Skeletal muscle satellite cell (primary cell): Measurements from ENCODE around the gene SPTB.

Experiments
- H3K27me3 ChIP-seq: 2 replicates; pipeline ENCODE4 v1.7.0; 2013; ENCODE audit warnings: low read length; ENCODE audit not compliant: control insufficient read depth, insufficient read depth
- H3K36me3 ChIP-seq: 2 replicates; pipeline ENCODE4 v1.7.0; 2013; ENCODE audit warnings: mild to moderate bottlenecking, control low read depth, low read length; ENCODE audit not compliant: insufficient read depth
- H3K4me1 ChIP-seq: 2 replicates; pipeline ENCODE4 v1.7.0; 2013; ENCODE audit warnings: low read length; ENCODE audit not compliant: control insufficient read depth, insufficient read depth
- H3K4me2 ChIP-seq: 2 replicates; pipeline ENCODE4 v1.7.0; 2013; ENCODE audit warnings: mild to moderate bottlenecking, low read length
- H3K4me3 ChIP-seq: 2 replicates; pipeline ENCODE4 v1.7.0; 2013; ENCODE audit warnings: low read length
- H3K9ac ChIP-seq: 2 replicates; pipeline ENCODE4 v1.7.0; 2013; ENCODE audit warnings: mild to moderate bottlenecking, low read depth, low read length, moderate library complexity
- H3K9me3 ChIP-seq: replicated peaks from 2 replicates; pipeline ENCODE4 v1.7.0; 2013; ENCODE audit warnings: mild to moderate bottlenecking, control low read depth, low read length

Gene SPTB

DNA sequence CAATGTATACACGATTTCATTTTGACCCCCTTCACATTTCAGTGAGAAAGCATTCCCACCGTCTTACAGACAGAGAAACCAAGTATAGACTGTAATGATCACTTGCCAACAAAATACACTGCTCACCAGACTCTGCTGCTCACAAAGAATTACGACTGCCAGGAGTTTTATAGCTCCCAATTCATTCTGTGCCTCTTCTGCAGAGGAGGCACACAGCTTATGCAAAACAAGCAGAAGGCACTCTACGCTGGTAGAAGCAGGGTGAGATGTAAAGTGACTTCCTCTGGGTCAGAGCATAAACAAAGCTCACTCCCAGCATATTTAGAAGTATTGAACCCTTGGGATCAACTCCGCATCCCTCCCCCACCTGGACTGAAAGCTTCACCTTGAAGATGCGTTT is 14.6 kb downstream of the SPTB start:
- H3K4me1 ChIP-seq, result no peaks in the 10 kb centered on the region
- H3K36me3 ChIP-seq, result no peaks in the 10 kb centered on the region
- H3K4me2 ChIP-seq, result no peak overlapping the region
- no peak overlapping the region for H3K9ac ChIP-seq
- H3K27me3 ChIP-seq, result peaks cover 76% of the 10 kb centered on the region
- no peak overlapping the region for H3K4me3 ChIP-seq
- no peaks in the 10 kb centered on the region for H3K9me3 ChIP-seq

DNA sequence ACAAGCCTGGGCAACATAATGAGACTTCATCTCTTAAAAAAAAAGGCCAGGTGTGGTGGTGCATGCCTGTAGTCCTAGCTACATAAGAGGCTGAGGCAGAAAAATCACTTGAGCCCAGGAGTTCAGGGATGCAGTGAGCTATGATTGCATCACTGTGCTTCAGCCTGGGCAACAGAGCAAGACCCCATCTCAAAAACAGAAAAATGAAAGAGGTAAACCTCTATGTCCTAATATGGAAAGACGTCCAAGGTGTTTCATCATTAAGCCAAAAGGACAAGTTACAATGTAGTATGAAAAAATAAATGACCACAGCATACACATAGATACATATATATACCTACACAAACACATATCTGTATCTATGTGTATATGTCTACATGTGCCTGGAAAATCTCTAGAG is 15.4 kb downstream of the SPTB start:
- Histone ChIP-seq H3K9me3 (no peaks in the 10 kb centered on the region), H3K4me1 (no peaks in the 10 kb centered on the region), H3K27me3 (peaks cover 78% of the 10 kb centered on the region), H3K36me3 (no peaks in the 10 kb centered on the region), H3K9ac (no peak overlapping the region), H3K4me2 (no peak overlapping the region), H3K4me3 (no peak overlapping the region)

DNA sequence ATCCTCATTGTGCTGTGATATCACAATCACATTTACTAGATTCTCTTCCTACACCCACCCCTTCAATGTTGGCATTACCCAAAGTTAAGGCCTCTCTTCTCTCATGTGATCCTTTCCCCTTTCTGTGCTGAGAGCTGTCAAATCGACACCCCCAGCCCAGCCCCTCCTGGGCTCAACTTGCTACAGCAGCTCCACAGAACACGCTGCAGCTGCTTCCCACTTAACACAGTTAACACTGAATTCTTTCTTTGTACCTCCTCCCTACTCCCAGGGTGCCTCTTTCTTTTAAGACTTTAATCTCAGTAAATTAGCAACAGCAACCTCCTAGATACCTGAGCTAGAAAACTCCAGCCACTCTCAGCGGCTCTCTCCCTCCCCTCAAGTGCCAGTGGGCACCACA is 17.8 kb downstream of the SPTB start:
- Histone ChIP-seq H3K9me3 (no peaks in the 10 kb centered on the region), H3K27me3 (peaks cover 75% of the 10 kb centered on the region), H3K4me1 (no peaks in the 10 kb centered on the region), H3K4me2 (no peak overlapping the region), H3K4me3 (no peak overlapping the region), H3K9ac (no peak overlapping the region), H3K36me3 (no peaks in the 10 kb centered on the region)

DNA sequence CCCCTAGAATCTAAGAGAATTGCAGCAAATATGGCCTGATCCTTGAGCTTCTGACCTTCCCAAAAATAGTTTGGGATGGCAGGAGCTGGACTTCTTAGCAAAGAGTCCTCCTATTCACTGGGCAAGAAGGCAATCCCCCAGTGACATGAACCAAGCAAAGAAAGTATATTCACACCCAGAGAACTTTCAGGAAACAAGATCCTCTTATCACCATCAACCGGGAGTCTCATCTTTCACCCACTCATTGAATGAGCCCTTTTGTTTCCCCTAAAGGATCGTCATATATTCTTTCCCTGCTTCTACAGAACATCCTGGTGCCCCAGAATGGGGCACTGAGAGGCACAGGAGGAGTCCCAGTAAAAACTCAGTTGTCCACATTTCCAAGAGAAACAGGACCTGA is 19.7 kb downstream of the SPTB start:
- Histone ChIP-seq H3K36me3 (no peaks in the 10 kb centered on the region), H3K4me3 (no peak overlapping the region), H3K27me3 (peaks cover 76% of the 10 kb centered on the region), H3K4me2 (no peak overlapping the region), H3K4me1 (no peaks in the 10 kb centered on the region), H3K9ac (no peak overlapping the region), H3K9me3 (no peaks in the 10 kb centered on the region)

DNA sequence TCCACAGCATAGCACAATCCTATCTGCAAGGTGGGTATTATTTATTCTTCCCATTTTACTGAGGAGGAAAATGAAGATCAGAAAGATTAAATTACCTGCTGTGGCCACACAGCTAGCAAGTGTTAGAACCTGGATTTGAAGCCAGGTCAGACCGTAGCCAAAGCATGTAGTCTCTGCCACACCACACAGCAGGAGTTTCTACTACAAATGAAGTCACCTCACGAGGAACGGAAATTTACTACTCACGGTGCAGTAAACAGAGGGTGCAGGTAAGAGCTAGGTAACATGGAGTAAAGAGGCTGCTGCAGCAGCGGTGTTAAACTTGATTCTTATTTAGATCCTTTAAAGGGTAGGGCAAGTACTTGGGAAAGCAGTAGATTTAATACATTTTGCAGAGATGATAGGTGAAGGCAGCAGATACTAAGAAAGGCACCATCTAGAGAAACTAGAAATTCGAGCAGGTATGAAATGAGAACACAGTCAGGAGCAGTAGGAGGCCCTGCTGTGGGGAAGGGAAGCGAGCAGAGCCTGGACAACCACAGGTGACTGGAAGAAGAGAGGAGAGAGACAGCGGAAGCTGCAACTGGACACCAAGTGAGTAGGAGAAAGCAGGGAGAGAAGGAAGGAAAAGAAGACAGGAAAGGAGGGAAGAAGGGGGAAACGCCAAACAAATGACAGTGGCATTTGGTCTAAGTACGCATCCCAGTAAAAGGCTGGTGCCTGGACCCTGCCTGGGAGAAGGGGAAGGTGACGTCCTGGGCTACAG is 21.5 kb downstream of the SPTB start:
- no peak overlapping the region for H3K4me3 ChIP-seq
- peaks cover 68% of the 10 kb centered on the region for H3K27me3 ChIP-seq
- no peaks in the 10 kb centered on the region for H3K4me1 ChIP-seq
- no peak overlapping the region for H3K4me2 ChIP-seq
- H3K9ac ChIP-seq, result no peak overlapping the region
- H3K9me3 ChIP-seq, result no peaks in the 10 kb centered on the region
- H3K36me3 ChIP-seq, result no peaks in the 10 kb centered on the region

DNA sequence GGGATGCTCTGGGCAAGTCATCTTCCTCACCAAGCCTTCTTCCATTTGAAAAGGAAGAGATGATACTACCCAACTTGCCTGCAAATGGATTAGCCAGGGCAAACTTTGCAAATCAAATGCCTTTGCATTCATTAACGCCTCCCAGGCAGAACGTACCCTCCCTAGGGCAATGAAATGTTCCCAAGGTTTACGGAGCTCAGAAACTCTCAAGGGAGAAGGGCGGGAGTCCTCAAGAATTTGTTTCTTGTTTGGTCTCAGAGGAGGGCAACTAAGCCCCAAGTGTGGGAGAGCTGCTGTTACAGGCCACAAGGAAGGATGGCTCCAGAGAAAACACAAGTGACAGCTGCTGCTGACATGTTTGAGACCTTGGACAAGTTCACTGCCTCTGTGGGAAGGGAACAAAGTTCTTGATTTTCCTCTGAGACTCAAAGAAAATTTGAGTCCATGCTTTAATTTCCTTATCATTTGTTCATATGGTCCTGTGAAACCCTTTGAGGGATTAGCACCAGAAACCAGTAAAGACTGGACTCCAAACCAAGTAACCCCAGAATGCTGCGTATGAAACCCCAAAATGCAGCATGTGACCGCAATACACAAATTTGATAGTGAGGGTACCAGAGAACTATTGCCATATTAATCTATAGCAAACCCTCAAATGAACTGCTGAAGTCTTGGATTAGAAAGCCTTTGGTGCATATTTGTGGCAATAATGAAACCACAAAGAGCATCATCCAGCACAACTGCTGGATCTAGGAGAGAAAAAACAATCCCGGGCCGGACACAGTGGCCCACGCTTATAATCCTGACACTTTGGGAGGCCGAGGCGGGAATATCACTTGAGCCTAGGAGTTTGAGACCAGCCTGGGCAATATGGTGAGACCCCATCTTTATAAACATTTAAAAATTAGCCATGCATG is 22.9 kb downstream of the SPTB start:
- H3K9me3 ChIP-seq, result no peaks in the 10 kb centered on the region
- peaks cover 74% of the 10 kb centered on the region for H3K27me3 ChIP-seq

DNA sequence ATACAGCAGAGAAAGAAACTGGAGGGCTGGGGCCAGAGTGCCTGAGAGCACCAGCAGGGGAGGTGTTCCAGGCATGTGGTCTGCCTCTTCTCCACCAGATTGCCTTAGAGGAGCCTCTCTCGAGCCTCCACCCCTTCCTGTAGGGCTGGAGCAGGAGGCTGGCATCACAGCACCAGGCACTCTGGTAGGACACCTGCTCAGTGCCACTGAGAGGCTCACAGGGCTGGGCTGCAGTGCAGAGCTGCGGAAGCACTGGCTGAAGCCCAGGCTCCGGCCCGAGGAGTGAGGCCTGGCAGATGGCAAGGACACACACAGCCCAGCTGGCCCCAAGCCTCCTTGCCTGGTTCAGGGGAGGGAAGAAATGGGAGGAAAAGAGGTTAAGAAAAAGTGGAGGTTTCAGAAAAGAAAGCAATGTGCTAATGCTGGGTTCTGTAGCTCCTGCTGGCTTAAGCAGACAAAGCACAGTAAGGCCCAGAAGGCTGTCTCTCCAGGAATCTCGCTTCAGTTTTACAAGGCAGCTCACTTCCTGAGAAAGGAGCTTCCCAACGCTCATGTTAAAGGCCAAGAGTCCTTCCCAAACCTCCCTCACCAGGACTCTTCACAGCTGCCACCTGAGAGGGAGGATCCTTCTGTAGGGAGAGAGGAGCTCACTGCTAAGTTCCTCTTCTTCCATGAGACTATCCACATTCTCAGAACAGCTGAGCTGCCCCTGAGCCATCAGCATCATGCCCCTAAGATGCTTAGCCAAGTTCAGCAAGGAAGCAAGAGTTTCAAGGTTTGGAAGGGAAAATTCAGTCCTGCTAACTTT is 23.8 kb downstream of the SPTB start:
- Histone ChIP-seq H3K9me3 (no peaks in the 10 kb centered on the region), H3K4me1 (no peaks in the 10 kb centered on the region), H3K9ac (no peak overlapping the region), H3K27me3 (peaks cover 76% of the 10 kb centered on the region), H3K4me3 (no peak overlapping the region), H3K4me2 (no peak overlapping the region), H3K36me3 (no peaks in the 10 kb centered on the region)

More for the DNA sequence above, 22.9 kb downstream of the SPTB start:
- no peak overlapping the region for H3K4me2 ChIP-seq
- H3K4me3 ChIP-seq, result no peak overlapping the region
- no peaks in the 10 kb centered on the region for H3K4me1 ChIP-seq
- H3K9ac ChIP-seq, result no peak overlapping the region
- no peaks in the 10 kb centered on the region for H3K36me3 ChIP-seq

DNA sequence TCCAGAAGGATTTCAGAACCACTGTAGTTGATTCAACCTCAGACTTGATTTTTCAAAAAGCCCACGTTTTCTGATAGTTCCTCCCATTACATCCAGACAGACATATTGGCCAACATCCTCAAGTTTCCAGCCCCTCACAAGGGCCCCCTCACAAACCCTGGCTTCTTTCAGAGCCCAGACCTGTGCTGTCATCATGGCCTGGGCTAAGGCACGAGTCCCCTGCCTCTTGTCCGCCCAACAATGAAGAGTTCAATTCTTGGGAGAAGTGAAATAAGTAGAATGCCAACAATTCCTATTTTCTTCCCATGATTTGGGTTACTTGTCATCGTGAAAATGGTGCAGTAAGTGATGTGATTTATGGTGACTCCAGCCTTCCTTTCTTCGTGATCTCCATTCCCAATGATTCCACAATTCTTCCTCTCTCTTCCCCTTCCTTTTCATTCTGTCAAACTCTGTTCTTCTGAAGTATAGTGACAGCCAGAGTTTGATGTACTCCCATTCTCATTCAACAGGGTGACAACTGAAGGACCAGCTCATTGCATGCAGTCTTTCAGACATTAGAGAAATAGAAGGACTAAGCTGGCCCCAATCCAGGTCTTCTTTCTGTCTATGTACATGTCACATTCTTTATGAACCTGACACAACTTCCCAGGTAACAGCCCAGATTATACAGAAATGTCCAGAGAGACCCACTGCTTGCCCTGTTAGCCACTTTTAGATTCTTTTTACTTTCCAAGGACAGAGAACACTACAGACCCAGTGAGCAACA is 29.2 kb downstream of the SPTB start:
- no peaks in the 10 kb centered on the region for H3K9me3 ChIP-seq
- H3K4me3 ChIP-seq, result no peak overlapping the region
- H3K9ac ChIP-seq, result no peak overlapping the region
- no peaks in the 10 kb centered on the region for H3K4me1 ChIP-seq
- peaks cover 89% of the 10 kb centered on the region for H3K27me3 ChIP-seq
- no peak overlapping the region for H3K4me2 ChIP-seq
- H3K36me3 ChIP-seq, result no peaks in the 10 kb centered on the region

DNA sequence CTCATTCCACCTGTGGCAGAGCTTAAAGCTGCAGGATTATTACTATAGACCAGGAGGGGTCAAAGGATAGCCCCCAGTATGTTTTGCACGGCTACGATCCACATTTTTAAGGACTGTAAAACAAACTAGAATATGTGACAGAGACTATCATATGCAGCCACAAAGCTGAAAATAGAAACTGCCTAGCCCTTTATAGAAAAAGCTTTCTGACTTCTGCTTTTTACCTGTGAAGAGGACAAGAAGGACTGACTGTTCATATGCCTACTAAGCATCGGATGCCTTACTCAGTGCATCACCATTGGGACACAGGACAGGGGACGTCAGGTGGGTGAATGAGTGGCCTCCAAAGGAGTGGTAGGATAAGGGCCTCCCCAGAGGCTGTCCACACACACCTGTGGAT is 29.8 kb downstream of the SPTB start:
- Histone ChIP-seq H3K4me1 (no peaks in the 10 kb centered on the region), H3K9ac (no peak overlapping the region), H3K27me3 (peaks cover 90% of the 10 kb centered on the region), H3K9me3 (no peaks in the 10 kb centered on the region), H3K36me3 (no peaks in the 10 kb centered on the region), H3K4me2 (no peak overlapping the region), H3K4me3 (no peak overlapping the region)

DNA sequence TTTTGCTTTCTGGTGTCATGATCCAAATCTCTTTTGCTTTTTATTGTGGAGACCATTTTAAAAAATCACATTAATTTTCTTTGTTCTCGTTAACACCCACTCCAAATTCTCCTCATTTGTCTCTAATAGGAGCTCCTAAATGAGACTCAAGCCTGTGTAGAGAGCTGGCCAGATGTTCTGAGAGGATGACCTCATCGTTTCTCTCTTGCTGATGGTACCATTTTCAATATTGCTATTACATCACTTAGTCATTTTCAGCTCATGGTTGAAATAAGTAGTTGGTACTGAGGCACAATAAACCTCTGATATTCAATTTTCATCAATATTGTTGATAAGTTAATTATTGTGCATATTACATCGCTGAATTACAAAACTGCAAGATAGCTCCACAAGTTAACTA is 31.5 kb downstream of the SPTB start:
- H3K4me1 ChIP-seq, result no peaks in the 10 kb centered on the region
- H3K9me3 ChIP-seq, result no peaks in the 10 kb centered on the region
- H3K4me3 ChIP-seq, result no peak overlapping the region
- H3K36me3 ChIP-seq, result no peaks in the 10 kb centered on the region
- H3K4me2 ChIP-seq, result no peak overlapping the region
- no peak overlapping the region for H3K9ac ChIP-seq
- H3K27me3 ChIP-seq, result peaks cover 98% of the 10 kb centered on the region

DNA sequence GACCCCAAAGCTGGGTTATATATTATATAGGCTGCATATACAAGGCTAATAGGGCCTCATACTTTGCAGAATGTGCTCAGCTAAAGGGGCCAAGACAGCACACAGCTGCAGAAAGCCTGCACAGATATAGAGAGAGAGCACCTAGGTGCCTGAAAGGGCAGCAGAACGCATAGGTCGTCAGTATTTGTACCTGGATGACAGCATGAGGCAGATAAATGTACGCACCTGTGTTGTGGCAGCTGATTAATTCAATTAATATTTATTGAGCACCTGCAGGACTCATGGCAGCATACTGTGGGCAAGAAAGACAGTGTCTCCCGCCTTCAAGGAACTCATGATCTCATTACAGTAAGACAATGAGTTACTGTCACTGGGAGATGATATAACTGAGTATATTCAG is 33.4 kb downstream of the SPTB start:
- Histone ChIP-seq H3K9me3 (no peaks in the 10 kb centered on the region), H3K4me2 (no peak overlapping the region), H3K4me3 (no peak overlapping the region), H3K4me1 (no peaks in the 10 kb centered on the region), H3K36me3 (no peaks in the 10 kb centered on the region), H3K27me3 (peaks cover 96% of the 10 kb centered on the region), H3K9ac (no peak overlapping the region)
